A172 (cell line): Measurements from ENCODE around the gene TMPRSS13. TPM values are rescaled to one million over a fixed set of nuclear protein-coding genes. Genes with fewer than 3 reads are reported as not detected.
"Not testable (repeated sequence)": the region's sequence is repeated elsewhere in the genome, so short reads cannot be mapped to it uniquely, and the experiment has no call there.

Source experiments
- DNase-seq: peaks from one replicate; pipeline ENCODE4 v3.0.0-alpha.2; 2015; ENCODE audit warnings: low spot score
- total RNA-seq: library from RNA; depleted of rRNA; stranded (reverse); fragments of >200 nt; shearing (Covaris generic); gene quantifications from 2 replicates; pipeline ENCODE4 v1.2.3, GENCODE V29; 2014; rRNA removed

Gene TMPRSS13
- total RNA-seq = not detected in 2 replicates

- DNase-seq = no peak
Observed at GRCh38 chr11:117929142-117929915, at the start of gene TMPRSS13. Gene TMPRSS13, minus strand, starts transcription at chr11:117929402. Its CDS starts 95 bp downstream, at chr11:117929307.

- no peak for DNase-seq
Observed at GRCh38 chr11:117978991-117979390, 49.8 kb upstream of the TMPRSS13 start.

- DNase-seq = not testable (repeated sequence)
Observed at GRCh38 chr11:117978291-117978910, 49.2 kb upstream of the TMPRSS13 start.

- not testable (repeated sequence) for DNase-seq
Observed at GRCh38 chr11:117977612-117978264, 48.5 kb upstream of the TMPRSS13 start.

GRCh38 chr11:117977029-117977428 is 47.8 kb upstream of the TMPRSS13 start:
- DNase-seq = no peak

- no peak for DNase-seq
Observed at GRCh38 chr11:117976445-117976844, 47.2 kb upstream of the TMPRSS13 start.

- no peak for DNase-seq
Observed at GRCh38 chr11:117973503-117973860, 44.3 kb upstream of the TMPRSS13 start.

GRCh38 chr11:117972629-117973502 is 43.7 kb upstream of the TMPRSS13 start:
- no peak for DNase-seq

- no peak for DNase-seq
Observed at GRCh38 chr11:117972044-117972443, 42.8 kb upstream of the TMPRSS13 start.

- DNase-seq = peak; percentile 45
Observed at GRCh38 chr11:117970400-117971024, 41.3 kb upstream of the TMPRSS13 start.

- no peak for DNase-seq
Observed at GRCh38 chr11:117969160-117969991, 40.2 kb upstream of the TMPRSS13 start.

GRCh38 chr11:117966908-117967307 is 37.7 kb upstream of the TMPRSS13 start:
- DNase-seq = no peak

GRCh38 chr11:117962826-117963225 is 33.6 kb upstream of the TMPRSS13 start:
- no peak for DNase-seq

- DNase-seq = no peak
Observed at GRCh38 chr11:117961896-117962295, 32.7 kb upstream of the TMPRSS13 start.

- DNase-seq = no peak
Observed at GRCh38 chr11:117960406-117960805, 31.2 kb upstream of the TMPRSS13 start.

GRCh38 chr11:117959438-117960149 is 30.4 kb upstream of the TMPRSS13 start:
- DNase-seq = no peak

- no peak for DNase-seq
Observed at GRCh38 chr11:117958949-117959348, 29.7 kb upstream of the TMPRSS13 start.

GRCh38 chr11:117953024-117953671 is 23.9 kb upstream of the TMPRSS13 start:
- no peak for DNase-seq
